NCI-H1048 (cell line): Measurements from ENCODE around the gene IRF1.
A peak's percentile ranks its signal among the peaks of the same experiment; 100 is the strongest.

Source experiments
- DNase-seq: peaks from one replicate; lab custom pipeline; 2025; lab: John Stamatoyannopoulos, UW

The IRF1 gene

GRCh38 chr5:132500931-132501628 is 10.5 kb upstream of the IRF1 start:
- DNase-seq = peak; percentile 23

- no peak for DNase-seq
Observed at GRCh38 chr5:132500244-132500930, 9.8 kb upstream of the IRF1 start.

- no peak for DNase-seq
Observed at GRCh38 chr5:132499440-132500243, 9.1 kb upstream of the IRF1 start.

GRCh38 chr5:132498686-132499271 is 8.2 kb upstream of the IRF1 start:
- DNase-seq = no peak

GRCh38 chr5:132498152-132498551 is 7.6 kb upstream of the IRF1 start:
- DNase-seq = no peak

GRCh38 chr5:132497488-132497997 is 7.0 kb upstream of the IRF1 start:
- no peak for DNase-seq

GRCh38 chr5:132496631-132497487 is 6.3 kb upstream of the IRF1 start:
- DNase-seq = peak; percentile 35

GRCh38 chr5:132496191-132496630 is 5.6 kb upstream of the IRF1 start:
- peak; percentile 78 for DNase-seq

GRCh38 chr5:132495667-132496190 is 5.2 kb upstream of the IRF1 start:
- no peak for DNase-seq

GRCh38 chr5:132493821-132494220 is 3.2 kb upstream of the IRF1 start:
- DNase-seq = no peak

GRCh38 chr5:132493241-132493640 is 2.7 kb upstream of the IRF1 start:
- DNase-seq = no peak

GRCh38 chr5:132492386-132493125 is 2.0 kb upstream of the IRF1 start:
- DNase-seq = no peak

- DNase-seq = no peak
Observed at GRCh38 chr5:132491368-132492364, 1.1 kb upstream of the IRF1 start.

GRCh38 chr5:132489871-132490483 is 596 bp downstream of the IRF1 start:
- no peak for DNase-seq

- no peak for DNase-seq
Observed at GRCh38 chr5:132489051-132489770, 1.4 kb downstream of the IRF1 start.

- DNase-seq = no peak
Observed at GRCh38 chr5:132488590-132488989, 2.0 kb downstream of the IRF1 start.

GRCh38 chr5:132487841-132488555 is 2.6 kb downstream of the IRF1 start:
- DNase-seq = no peak
